Cardiac fibroblast (primary cell): ENCODE results near the gene NKD1.

ENCODE experiments used
- DNase-seq, 2 donors: peaks; one replicate each; pipeline versions ENCODE4 v3.0.0 to v3.0.0-alpha.2; 2010; ENCODE audit warnings: low read depth in 2 of 2
- H3K4me3 ChIP-seq, 2 donors: replicated peaks in 1 of 2; 1 replicate in 1 of 2; 2 replicates in 1 of 2; pipeline ENCODE4 v1.5.1; 2011; ENCODE audit warnings: low read depth in 2 of 2, low read length in 2 of 2, mild to moderate bottlenecking in 2 of 2, moderate library complexity in 1 of 2
- TF ChIP-seq, protein P1 (sequence below): IDR thresholded peaks from one replicate; pipeline ENCODE4 v1.5.1; 2011; ENCODE audit warnings: low read depth, mild to moderate bottlenecking, low read length, inconsistent platforms

Gene NKD1

DNA sequence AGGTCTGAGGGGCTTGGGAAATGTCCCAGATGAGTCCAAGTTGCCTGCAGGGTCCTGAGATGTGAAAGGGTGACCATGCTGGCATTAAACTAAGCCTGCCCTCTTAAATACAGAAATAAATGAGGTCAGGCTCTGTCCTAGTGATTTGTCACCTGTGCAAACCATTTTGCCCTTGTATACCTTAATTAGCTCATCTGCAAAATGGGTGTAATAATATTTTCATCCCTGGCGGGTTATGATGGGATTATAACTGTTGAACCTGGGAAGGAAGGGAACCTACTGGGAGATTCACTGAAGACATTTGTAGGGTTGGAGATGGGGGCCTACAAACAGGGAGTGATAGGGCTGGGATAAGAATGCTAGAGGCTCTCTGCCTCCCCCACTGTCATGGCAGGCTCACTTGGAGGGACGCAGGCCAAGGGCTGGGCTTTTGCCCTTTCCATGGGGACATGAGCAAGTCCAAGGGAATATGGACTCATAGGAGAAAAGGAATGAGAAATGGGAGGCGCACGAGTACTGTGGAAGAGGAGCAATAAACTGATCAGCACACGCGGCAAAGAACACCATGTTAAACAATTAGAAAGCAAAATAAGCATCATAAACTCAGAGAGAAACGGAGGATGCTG, 4.4 kb downstream of the NKD1 start:
- TF ChIP-seq, protein P1, sequence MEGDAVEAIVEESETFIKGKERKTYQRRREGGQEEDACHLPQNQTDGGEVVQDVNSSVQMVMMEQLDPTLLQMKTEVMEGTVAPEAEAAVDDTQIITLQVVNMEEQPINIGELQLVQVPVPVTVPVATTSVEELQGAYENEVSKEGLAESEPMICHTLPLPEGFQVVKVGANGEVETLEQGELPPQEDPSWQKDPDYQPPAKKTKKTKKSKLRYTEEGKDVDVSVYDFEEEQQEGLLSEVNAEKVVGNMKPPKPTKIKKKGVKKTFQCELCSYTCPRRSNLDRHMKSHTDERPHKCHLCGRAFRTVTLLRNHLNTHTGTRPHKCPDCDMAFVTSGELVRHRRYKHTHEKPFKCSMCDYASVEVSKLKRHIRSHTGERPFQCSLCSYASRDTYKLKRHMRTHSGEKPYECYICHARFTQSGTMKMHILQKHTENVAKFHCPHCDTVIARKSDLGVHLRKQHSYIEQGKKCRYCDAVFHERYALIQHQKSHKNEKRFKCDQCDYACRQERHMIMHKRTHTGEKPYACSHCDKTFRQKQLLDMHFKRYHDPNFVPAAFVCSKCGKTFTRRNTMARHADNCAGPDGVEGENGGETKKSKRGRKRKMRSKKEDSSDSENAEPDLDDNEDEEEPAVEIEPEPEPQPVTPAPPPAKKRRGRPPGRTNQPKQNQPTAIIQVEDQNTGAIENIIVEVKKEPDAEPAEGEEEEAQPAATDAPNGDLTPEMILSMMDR: no peak
- no peak for DNase-seq
- no peak overlapping the region for H3K4me3 ChIP-seq

DNA sequence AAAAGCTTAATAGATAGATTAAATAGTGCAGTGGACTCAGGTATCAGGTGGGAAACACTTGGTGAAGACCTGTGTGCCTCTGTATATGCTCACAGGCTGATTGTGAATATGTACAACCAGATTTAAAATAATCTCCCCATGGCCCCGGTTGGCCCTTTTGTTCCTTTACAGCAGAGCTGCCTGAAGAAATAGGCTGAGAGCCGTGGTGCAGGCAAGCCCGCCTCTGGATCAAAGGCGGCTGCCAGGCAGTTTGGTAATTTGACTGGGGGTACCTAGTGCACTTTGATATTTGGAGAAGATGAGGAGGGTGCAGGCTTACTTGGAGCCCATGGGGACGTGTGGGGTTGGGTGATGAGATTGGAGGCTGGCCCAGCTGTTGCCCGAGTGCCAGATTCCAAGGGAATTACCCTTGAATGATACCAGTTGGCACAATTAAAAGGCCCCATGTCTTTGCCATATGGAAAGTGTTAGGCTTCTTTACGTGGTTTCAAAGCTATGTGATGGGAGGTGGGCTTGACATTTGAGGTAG, 5.0 kb downstream of the NKD1 start:
- no peak overlapping the region for H3K4me3 ChIP-seq
- TF ChIP-seq, protein P1: no peak
- no peak for DNase-seq

DNA sequence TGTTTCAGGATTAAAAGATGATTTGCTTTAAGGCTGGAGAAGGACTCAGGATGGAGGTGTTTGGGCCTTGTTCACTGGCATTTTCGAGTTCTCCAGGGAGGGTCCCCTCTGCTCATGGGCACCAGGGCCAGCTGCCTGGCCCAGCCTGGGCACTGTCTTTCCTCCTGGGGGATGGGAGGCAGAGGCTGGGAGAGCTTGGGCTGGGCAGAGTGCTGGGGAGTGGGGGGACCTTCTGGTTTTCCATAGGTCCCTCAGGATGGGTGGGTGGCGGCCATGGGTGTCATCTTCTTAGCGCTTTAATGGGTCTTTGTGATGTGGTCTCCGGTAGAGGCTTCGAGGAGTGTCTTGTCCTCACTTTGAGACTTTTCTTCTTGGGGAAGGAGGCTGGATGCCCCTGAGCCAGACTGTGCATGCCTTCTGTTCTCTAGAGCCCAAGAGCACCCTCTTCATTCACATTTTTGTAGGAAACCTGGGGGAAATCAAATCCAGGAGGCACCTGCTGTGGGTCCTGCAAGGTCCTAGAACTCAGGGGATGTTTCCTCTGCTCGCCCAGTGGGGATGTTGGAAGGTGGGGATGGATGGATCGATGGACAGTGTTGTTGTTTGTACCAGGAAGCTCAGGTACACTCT, 5.7 kb downstream of the NKD1 start:
- no peak for DNase-seq
- TF ChIP-seq, protein P1: no peak
- H3K4me3 ChIP-seq: no peak overlapping the region

DNA sequence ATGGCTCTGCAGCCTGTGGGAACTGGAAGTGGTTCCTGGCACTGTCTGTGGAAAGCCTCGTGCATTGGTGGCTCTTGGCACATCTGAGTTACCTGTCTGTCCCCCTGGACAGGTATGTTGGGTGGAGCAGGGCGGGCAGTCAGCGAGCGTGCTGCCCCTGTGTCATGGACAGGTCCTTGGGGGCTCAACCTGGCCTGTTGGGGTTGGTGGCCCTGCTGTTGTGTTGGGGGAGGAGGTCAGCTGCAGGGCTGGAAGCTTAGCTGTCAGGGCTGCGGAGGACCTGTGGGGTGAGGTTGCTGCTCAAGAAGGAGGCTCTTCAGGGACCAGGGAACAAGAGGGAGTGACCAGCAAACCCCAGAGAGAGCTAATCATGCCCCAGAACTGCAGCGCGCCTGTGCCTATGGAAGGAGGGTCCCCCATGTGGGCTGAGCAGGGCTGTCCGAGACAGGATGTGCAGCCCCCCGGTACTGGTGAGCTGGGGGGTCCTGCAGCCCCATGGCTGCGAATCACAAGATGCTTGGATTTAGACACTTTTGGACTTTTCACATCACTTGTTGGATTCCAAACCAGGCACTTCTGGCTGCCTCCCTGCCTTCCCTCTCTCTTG, 7.2 kb downstream of the NKD1 start:
- no peak for DNase-seq
- H3K4me3 ChIP-seq: no peak overlapping the region
- TF ChIP-seq, protein P1: no peak

DNA sequence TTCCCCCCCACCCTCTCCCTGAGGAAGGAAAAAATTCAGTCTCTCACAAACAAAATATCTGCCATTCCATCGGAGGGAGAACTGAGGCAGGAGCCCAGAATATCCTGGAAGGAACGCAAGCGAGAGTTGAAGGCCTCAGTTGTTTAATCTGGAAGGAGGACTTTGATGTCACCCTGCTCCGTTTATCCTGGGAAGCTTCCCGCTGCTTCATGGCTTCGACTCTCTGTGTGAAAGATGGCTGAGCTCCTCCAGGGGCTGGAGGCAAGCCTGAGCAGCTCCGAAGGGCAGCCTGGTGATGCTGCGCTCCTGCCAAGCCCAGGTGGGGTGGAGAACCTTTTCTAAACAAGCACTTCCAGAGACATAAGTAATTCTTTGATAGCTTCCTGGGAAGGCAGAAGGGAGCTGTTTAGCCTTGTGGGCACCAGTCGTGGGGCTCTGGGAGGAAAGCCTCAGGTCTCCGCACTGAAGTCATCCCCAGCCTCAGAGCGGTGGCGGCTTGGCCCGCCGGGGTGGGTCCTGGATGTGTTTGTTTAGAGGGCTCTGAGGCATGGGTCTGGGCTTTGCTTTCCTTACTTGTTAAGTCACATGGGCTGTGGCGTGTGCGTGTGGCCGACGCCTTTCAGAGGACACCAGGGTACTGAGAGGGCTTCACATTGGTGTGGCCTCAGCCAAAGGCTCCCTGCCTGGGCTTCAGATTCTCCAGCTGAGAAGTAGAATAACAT, 7.9 kb downstream of the NKD1 start:
- H3K4me3 ChIP-seq: no peak overlapping the region
- TF ChIP-seq, protein P1: no peak
- no peak for DNase-seq

DNA sequence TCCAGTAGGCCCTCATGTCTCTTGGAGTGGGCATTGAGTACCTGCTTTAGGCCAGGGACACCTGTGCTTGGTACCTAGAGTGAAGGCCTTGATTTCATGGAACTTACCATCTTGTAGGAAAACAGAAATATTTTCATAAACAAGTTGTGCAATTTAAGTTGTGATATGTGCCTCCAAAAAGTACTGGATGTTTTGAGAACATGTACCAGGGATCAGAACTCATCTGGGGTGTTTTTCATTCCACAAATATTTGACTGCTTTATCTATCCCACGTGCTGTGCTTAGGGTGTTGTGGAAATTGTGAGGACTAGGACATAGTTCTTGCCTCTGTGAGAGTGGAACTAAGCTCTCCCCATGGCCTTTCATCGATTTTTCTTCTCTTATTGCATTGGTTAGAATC, 8.8 kb downstream of the NKD1 start:
- peak in 1 of 2 donors; percentile 6 for DNase-seq
- TF ChIP-seq, protein P1: no peak
- no peak overlapping the region for H3K4me3 ChIP-seq
